Nucleus accumbens (tissue), 56 donors: ENCODE results near the gene ARHGDIA.

ENCODE experiments used
- DNase-seq, 56 donors: peaks; one replicate each; lab custom pipeline; 2025; lab: John Stamatoyannopoulos, UW

The ARHGDIA gene

GRCh38 chr17:81831957-81832607 lies 39.1 kb downstream of the ARHGDIA start:
- peak in 7 of 56 donors; percentile 2 to 46 (median 6) for DNase-seq

GRCh38 chr17:81831563-81831956 lies 39.6 kb downstream of the ARHGDIA start:
- DNase-seq, result no peak

GRCh38 chr17:81829858-81830257 lies 41.3 kb downstream of the ARHGDIA start:
- no peak for DNase-seq

GRCh38 chr17:81828656-81829055 lies 42.5 kb downstream of the ARHGDIA start:
- no peak for DNase-seq

- no peak for DNase-seq
Measured at GRCh38 chr17:81825841-81826466, 45.2 kb downstream of the ARHGDIA start.

GRCh38 chr17:81824595-81824994 lies 46.5 kb downstream of the ARHGDIA start:
- DNase-seq, result no peak

GRCh38 chr17:81823820-81824550 lies 47.2 kb downstream of the ARHGDIA start:
- no peak for DNase-seq

- DNase-seq, result no peak
Measured at GRCh38 chr17:81822996-81823819, 47.9 kb downstream of the ARHGDIA start.

- DNase-seq, result no peak
Measured at GRCh38 chr17:81822312-81822637, 48.9 kb downstream of the ARHGDIA start.

GRCh38 chr17:81821603-81822311 lies 49.4 kb downstream of the ARHGDIA start:
- peak in 8 of 56 donors; percentile 4 to 36 (median 13) for DNase-seq

GRCh38 chr17:81821147-81821546 lies 50.0 kb downstream of the ARHGDIA start:
- no peak for DNase-seq

GRCh38 chr17:81819708-81820107 lies 51.4 kb downstream of the ARHGDIA start:
- DNase-seq, result no peak

- DNase-seq, result no peak
Measured at GRCh38 chr17:81817758-81818147, 53.4 kb downstream of the ARHGDIA start.
